Right lobe of liver (tissue), 4 donors: ENCODE results near the gene SETDB1.

Experiments
- POLR2A ChIP-seq: fragments of 450-650 bp; IDR thresholded peaks from one replicate; pipeline ENCODE4 v1.6.1; 2017; ENCODE audit warnings: antibody characterized with exemption, mild to moderate bottlenecking
- TF ChIP-seq, protein P1 (sequence below), 4 donors: fragments of 200-600 bp in 3 of 4; fragments of 450-650 bp in 1 of 4; IDR thresholded peaks; one replicate each; pipeline versions ENCODE4 v1.5.1 to v1.8.0; 2016 to 2022; ENCODE audit warnings: antibody characterized with exemption in 4 of 4, mild to moderate bottlenecking in 2 of 4
- donor health status: DM: no; HTN: no; CAD: no.
- donor health status: DM: no; HTN: no; CAD: no.
- donor health status: DM: no; HTN: yes; CAD: no.

DNA sequence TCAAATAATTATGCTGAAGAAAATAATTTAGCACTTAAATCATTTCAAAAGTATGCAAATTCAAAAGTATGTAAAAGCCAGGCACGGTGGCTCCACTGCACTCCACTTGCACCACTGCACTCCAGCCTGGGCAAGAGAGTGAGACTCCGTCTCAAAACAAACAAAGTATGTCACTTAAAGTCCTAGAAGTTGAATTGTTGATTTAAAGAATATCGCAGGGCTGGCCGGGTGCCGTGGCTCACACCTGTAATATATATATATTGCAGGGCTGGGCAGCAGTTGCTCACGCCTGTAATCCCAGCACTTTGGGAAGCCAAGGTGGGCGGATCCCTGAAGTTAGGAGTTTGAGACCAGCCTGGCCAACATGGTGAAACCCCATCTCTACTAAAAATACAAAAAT is 8.8 kb upstream of the SETDB1 start:
- no peak for TF ChIP-seq POLR2A
- TF ChIP-seq, protein P1, sequence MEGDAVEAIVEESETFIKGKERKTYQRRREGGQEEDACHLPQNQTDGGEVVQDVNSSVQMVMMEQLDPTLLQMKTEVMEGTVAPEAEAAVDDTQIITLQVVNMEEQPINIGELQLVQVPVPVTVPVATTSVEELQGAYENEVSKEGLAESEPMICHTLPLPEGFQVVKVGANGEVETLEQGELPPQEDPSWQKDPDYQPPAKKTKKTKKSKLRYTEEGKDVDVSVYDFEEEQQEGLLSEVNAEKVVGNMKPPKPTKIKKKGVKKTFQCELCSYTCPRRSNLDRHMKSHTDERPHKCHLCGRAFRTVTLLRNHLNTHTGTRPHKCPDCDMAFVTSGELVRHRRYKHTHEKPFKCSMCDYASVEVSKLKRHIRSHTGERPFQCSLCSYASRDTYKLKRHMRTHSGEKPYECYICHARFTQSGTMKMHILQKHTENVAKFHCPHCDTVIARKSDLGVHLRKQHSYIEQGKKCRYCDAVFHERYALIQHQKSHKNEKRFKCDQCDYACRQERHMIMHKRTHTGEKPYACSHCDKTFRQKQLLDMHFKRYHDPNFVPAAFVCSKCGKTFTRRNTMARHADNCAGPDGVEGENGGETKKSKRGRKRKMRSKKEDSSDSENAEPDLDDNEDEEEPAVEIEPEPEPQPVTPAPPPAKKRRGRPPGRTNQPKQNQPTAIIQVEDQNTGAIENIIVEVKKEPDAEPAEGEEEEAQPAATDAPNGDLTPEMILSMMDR (IDR thresholded peaks at IDR 0.05): no peak
